ENCODE measurements around the gene CRYL1.

CRYL1 gene

DNA sequence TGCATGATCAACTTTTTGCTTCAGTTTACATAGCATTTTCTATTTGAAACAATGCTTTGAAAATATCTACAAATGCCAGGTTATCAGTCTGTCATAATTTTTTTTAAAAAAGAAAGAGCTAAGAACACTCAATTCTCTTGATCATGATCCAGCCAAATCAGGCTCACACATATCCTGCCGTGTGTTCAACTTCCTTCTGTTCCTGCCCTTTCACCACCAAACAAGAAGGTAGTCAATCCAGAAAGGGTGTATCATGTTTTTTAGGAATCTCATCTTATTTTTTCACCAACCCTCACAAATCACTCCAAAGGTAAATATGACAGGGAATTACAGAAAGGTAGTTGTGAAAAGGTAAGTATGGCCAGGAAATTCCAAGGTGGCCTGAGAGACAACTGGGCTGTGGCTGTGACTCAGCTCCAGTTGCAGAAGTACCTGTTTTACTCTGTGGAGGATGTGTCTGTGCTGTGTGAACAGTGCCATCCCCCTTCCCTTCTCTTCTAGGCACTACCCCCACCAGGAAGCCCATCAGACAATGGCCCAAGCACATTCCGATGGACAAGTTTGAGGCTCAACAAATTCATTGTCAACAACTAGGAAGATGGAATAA lies 154.7 kb downstream of the CRYL1 start:
- Histone ChIP-seq H3K4me2 (ENCODE audit: low read depth, low read length, poor library complexity, severe bottlenecking) (no peak overlapping the region), H3K9ac (ENCODE audit: low read length) (no peak overlapping the region), H3K27me3 (ENCODE audit: low read length) (no peaks in the 10 kb centered on the region), H4K20me1 (ENCODE audit: low read depth, low read length) (no peaks in the 10 kb centered on the region), H3K9me2 (replicated peaks; ENCODE audit: insufficient read depth, low read length) (no peaks in the 10 kb centered on the region), H3K79me2 (ENCODE audit: insufficient read depth, low read length) (no peaks in the 10 kb centered on the region), H3K4me3 (ENCODE audit: insufficient read depth, low read length, poor library complexity, severe bottlenecking) (no peak overlapping the region), H3K9me3 (ENCODE audit: insufficient read depth, low read length) (no peaks in the 10 kb centered on the region), H3K36me3 (ENCODE audit: low read length) (no peaks in the 10 kb centered on the region), H3K27ac (ENCODE audit: low read depth, low read length) (no peak overlapping the region), H2AFZ (ENCODE audit: low read depth, low read length, severe bottlenecking) (no peak overlapping the region), H3F3A (ENCODE audit: insufficient read depth) (no peaks in the 10 kb centered on the region)
- TF ChIP-seq EZH2phosphoT487 (conservative IDR thresholded peaks at IDR 0.05; ENCODE audit: low read length), result no peak
- TF ChIP-seq, protein P1, sequence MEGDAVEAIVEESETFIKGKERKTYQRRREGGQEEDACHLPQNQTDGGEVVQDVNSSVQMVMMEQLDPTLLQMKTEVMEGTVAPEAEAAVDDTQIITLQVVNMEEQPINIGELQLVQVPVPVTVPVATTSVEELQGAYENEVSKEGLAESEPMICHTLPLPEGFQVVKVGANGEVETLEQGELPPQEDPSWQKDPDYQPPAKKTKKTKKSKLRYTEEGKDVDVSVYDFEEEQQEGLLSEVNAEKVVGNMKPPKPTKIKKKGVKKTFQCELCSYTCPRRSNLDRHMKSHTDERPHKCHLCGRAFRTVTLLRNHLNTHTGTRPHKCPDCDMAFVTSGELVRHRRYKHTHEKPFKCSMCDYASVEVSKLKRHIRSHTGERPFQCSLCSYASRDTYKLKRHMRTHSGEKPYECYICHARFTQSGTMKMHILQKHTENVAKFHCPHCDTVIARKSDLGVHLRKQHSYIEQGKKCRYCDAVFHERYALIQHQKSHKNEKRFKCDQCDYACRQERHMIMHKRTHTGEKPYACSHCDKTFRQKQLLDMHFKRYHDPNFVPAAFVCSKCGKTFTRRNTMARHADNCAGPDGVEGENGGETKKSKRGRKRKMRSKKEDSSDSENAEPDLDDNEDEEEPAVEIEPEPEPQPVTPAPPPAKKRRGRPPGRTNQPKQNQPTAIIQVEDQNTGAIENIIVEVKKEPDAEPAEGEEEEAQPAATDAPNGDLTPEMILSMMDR (IDR thresholded peaks at IDR 0.05; ENCODE audit: insufficient read depth, low read length, poor library complexity, severe bottlenecking), result no peak

DNA sequence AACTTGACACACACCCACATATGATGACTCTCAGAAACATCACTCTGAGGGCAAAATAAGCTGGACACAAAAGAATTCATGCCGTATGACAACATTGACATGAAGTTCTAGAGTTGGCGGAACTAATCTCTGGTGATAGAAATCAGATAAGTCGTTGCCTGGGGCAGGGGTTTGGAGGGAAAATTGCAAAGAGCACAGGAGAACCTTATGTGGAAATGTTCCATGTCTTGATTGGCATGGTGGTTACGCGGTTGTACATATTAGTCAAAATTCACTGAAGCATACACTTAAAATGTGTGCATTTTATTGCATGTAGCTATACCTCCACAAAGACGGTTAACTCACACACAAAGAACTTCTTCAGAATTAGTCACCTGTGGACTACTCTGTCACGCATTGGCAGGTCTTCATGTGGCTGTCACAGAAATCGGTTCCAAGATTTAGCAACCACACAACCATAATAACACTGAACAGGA lies 155.7 kb downstream of the CRYL1 start:
- Histone ChIP-seq H3K9ac (ENCODE audit: low read length) (no peak overlapping the region), H2AFZ (ENCODE audit: low read depth, low read length, severe bottlenecking) (no peak overlapping the region), H3K9me3 (ENCODE audit: insufficient read depth, low read length) (no peaks in the 10 kb centered on the region), H4K20me1 (ENCODE audit: low read depth, low read length) (no peaks in the 10 kb centered on the region), H3K36me3 (ENCODE audit: low read length) (no peaks in the 10 kb centered on the region), H3K79me2 (ENCODE audit: insufficient read depth, low read length) (no peaks in the 10 kb centered on the region), H3F3A (ENCODE audit: insufficient read depth) (no peaks in the 10 kb centered on the region), H3K27ac (ENCODE audit: low read depth, low read length) (no peak overlapping the region), H3K9me2 (replicated peaks; ENCODE audit: insufficient read depth, low read length) (no peaks in the 10 kb centered on the region), H3K4me2 (ENCODE audit: low read depth, low read length, poor library complexity, severe bottlenecking) (no peak overlapping the region), H3K4me3 (ENCODE audit: insufficient read depth, low read length, poor library complexity, severe bottlenecking) (no peak overlapping the region), H3K27me3 (ENCODE audit: low read length) (no peaks in the 10 kb centered on the region)
- TF ChIP-seq, protein P1 (IDR thresholded peaks at IDR 0.05; ENCODE audit: insufficient read depth, low read length, poor library complexity, severe bottlenecking), result no peak

DNA sequence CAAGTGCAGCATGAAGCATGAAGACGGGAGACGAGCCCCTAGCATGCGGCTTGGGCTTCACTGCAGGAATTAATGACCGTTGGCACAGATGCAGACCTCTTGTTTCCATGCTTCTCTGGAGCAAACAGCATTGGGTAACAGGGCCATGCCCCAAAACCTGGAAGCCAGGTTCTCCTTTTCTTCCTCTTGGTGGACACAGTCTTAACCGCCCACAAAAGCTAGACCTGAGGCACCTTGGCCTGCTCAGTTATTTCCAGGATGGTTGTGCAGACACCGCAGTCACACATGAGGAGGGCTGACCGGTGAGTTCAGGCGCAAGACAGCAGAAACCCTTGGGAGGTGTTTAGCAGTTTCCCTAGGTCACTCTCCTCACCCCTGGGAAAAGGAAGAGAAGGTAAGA lies 159.6 kb downstream of the CRYL1 start:
- H3K27me3 ChIP-seq (ENCODE audit: low read length), result no peaks in the 10 kb centered on the region
- no peak overlapping the region for H2AFZ ChIP-seq (ENCODE audit: low read depth, low read length, severe bottlenecking)
- H4K20me1 ChIP-seq (ENCODE audit: low read depth, low read length), result no peaks in the 10 kb centered on the region
- H3F3A ChIP-seq (ENCODE audit: insufficient read depth), result no peaks in the 10 kb centered on the region
- H3K27ac ChIP-seq (ENCODE audit: low read depth, low read length), result no peak overlapping the region
- H3K9me2 ChIP-seq (replicated peaks; ENCODE audit: insufficient read depth, low read length), result no peaks in the 10 kb centered on the region
- H3K4me2 ChIP-seq (ENCODE audit: low read depth, low read length, poor library complexity, severe bottlenecking), result no peak overlapping the region
- no peaks in the 10 kb centered on the region for H3K36me3 ChIP-seq (ENCODE audit: low read length)
- TF ChIP-seq EZH2phosphoT487 (conservative IDR thresholded peaks at IDR 0.05; ENCODE audit: low read length), result no peak
- TF ChIP-seq, protein P1 (IDR thresholded peaks at IDR 0.05; ENCODE audit: insufficient read depth, low read length, poor library complexity, severe bottlenecking), result no peak
- no peak overlapping the region for H3K9ac ChIP-seq (ENCODE audit: low read length)
- no peaks in the 10 kb centered on the region for H3K9me3 ChIP-seq (ENCODE audit: insufficient read depth, low read length)
- H3K4me3 ChIP-seq (ENCODE audit: insufficient read depth, low read length, poor library complexity, severe bottlenecking), result no peak overlapping the region
- no peaks in the 10 kb centered on the region for H3K79me2 ChIP-seq (ENCODE audit: insufficient read depth, low read length)

All from SU-DHL-6 (cell line).